NT2/D1 (cell line): ENCODE data around the gene NOTCH2.
"Not testable (repeated sequence)": the region's sequence is repeated elsewhere in the genome, so short reads cannot be mapped to it uniquely, and the experiment has no call there.

Experiments
- DNase-seq: peaks from one replicate; pipeline ENCODE4 v3.0.0-alpha.2; 2011; ENCODE audit warnings: low read depth, low spot score
- H3K27me3 ChIP-seq: 2 replicates; pipeline ENCODE4 v1.6.0; 2011; ENCODE audit warnings: mild to moderate bottlenecking; ENCODE audit not compliant: insufficient read length, insufficient read depth
- H3K36me3 ChIP-seq: 2 replicates; pipeline ENCODE4 v1.6.1; 2011; ENCODE audit warnings: mild to moderate bottlenecking, low read length, mixed read lengths; ENCODE audit not compliant: insufficient read depth, insufficient read length
- H3K4me1 ChIP-seq: 2 replicates; pipeline ENCODE4 v1.5.1; 2011; ENCODE audit not compliant: insufficient read depth, insufficient read length
- H3K4me3 ChIP-seq: 2 replicates; pipeline ENCODE4 v1.5.1; 2011; ENCODE audit warnings: low read depth; ENCODE audit not compliant: insufficient read length
- H3K9ac ChIP-seq: 2 replicates; pipeline ENCODE4 v1.6.0; 2011; ENCODE audit warnings: low read depth; ENCODE audit not compliant: insufficient read length
- H3K9me3 ChIP-seq: 2 replicates; pipeline ENCODE4 v1.5.1; 2011; ENCODE audit warnings: mild to moderate bottlenecking, low read length; ENCODE audit not compliant: insufficient read depth

Gene NOTCH2

DNA sequence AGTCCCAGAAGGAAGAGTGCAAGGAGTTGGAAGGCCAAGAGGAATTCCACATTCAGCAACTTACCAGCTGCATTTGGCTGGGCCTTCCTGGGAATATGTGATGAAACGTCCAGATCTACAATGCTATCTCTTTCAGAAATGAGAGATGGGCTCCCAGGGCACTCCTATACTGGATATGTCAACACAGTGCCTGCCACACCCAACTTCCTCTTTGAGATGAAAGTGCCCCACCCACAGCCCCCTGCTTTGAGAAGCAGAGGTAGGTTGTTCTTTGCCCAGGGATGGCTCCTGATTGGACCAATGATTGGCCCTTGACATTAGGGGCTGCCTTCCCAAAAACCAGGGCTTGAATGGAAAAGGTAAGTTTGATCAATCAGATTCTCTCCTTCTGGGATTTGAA lies 31.1 kb upstream of the NOTCH2 start:
- H3K9ac ChIP-seq, H3K9me3 ChIP-seq, DNase-seq, H3K4me1 ChIP-seq, H3K36me3 ChIP-seq, H3K4me3 ChIP-seq, H3K27me3 ChIP-seq: not testable (repeated sequence)

DNA sequence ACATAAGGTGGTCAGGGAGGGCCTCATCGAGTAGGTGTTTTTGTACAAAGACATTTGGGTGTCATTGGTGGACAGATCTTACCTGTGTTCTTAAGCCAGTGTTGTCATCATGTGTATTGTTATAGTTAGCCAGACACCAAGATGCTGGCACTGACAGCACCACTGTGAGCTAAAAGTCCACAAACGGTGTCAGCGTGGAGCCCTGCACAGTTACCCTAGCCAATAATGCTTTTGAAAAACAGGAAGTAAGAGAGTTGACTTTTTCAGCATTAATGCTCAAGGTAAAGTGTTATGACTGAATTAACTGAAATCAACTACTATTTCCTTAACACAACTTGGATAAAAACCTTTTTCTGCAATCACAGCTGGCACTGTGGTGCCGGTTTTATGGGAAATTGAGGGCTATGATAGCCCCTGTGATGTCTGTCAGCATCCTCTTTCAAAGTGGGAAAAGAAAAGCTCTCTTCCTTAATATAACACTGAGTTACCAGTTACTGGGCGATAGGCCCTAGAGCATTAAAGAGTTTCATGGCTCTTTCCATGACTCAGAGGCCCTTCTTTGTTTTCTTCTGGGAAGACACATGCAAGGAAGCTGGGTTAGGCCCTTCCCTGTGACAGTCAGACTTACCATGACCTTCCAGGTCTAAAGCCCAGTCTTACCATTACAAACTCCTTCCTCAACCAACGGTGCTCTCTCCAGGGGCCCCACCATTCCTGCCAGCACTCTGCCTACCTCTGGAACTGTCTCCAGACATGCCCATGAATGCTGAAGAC lies 29.7 kb upstream of the NOTCH2 start:
- H3K36me3 ChIP-seq, H3K9me3 ChIP-seq, DNase-seq, H3K4me3 ChIP-seq, H3K27me3 ChIP-seq, H3K9ac ChIP-seq, H3K4me1 ChIP-seq: not testable (repeated sequence)

DNA sequence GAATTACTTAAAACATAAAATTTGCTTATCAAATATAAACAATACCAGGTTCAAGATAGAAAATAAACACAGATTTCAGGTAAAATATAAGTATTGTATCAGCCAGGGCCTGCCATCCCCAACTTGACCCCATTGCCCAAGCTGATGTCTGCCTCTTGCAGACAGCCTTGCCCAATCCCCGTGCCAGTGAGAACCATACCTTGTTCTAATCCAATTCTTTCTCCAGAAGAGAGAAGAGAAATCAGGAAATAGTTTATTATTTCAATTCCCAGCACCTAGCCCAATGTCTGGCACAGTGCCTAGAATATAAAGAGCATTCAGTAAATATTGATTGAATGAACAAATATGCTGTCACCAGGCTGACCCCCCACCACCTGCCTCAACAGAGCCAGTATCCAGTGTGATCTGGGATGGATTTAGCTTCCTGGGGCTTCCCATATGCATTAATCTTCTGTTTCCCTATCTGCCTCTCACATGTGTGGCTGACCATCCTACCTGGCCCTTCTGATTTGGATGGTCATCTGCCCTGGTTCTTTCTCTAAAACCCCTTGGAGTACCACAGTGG lies 27.6 kb upstream of the NOTCH2 start:
- not testable (repeated sequence) for H3K9ac ChIP-seq, H3K27me3 ChIP-seq, H3K36me3 ChIP-seq, H3K4me3 ChIP-seq, DNase-seq, H3K4me1 ChIP-seq, H3K9me3 ChIP-seq

DNA sequence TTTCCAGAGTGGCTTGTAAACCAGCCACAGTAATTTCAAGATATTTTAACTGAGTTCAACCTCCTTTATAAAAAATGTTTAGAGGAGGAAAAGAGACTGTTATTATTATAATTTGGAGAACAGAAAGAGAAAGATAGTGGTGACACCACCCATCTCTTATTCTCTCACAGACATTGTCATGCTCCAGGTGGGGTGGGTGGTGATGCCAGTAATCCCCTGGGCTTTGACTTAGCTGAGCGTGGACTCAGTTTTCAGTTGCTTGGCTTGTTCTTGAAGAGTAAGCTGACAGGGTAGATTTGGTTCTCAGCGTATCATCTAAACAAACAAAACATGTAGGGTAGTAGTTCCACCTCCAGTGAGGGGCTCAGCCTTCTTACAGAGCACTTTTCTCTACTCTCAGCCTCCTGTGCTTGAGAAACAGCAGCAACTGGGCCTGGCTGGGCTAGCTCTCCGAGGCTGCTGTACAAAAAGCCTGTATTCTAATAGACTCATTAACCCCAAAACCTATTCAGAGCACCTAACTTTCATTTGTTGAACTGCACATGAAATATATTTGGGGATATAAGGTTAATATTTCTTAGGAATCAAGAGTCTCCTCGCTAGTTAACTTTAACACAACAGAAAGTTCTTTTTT lies 24.2 kb upstream of the NOTCH2 start:
- not testable (repeated sequence) for H3K9ac ChIP-seq, H3K4me1 ChIP-seq, H3K36me3 ChIP-seq, DNase-seq, H3K9me3 ChIP-seq, H3K4me3 ChIP-seq, H3K27me3 ChIP-seq

DNA sequence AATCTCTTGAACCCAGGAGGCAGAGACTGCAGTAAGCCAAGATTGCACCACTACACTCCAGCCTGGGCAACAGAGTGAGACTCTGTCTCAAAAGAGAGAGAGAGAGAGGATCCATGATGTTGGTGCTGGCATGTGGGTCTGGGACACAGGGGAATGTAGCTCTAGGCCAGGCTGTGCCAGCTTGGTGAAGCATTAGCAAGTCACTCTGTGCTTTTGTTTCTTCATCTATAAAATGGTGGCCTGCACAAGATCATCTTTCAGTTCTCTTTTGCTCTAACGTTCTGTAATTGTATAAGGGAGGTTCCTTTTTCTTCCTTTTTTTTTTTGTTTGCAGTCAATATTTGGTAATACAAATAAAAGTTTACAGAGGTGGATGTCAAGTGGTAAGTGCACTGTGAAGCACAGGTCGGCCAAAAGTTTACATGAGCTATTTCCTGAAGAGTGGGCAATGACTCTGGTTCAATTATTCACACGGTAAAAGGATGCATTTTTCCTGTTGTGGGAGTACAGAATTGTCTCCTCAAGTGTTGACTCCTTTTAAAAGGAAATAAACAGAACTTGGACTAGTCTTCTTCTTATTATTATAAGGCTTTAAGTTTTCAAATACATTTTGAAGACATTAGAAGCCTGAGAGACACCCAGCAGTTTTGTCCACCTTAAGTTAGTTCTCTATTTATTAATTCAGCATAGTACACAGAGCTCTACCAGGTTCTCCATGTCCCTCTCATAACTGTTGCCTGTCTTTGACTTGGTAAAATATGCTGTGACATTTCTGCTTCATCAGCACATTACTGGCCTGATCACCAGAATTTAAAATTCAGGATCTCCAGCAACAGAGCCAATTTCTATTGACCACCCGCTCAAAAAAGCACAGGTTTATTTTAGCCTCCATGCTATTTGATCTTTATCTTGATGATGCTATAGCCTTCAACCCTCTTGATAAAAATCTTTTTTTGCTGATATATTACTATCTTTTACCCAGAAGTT lies 23.1 kb upstream of the NOTCH2 start:
- not testable (repeated sequence) for H3K27me3 ChIP-seq, H3K9me3 ChIP-seq, H3K4me3 ChIP-seq, H3K9ac ChIP-seq, DNase-seq, H3K4me1 ChIP-seq, H3K36me3 ChIP-seq

DNA sequence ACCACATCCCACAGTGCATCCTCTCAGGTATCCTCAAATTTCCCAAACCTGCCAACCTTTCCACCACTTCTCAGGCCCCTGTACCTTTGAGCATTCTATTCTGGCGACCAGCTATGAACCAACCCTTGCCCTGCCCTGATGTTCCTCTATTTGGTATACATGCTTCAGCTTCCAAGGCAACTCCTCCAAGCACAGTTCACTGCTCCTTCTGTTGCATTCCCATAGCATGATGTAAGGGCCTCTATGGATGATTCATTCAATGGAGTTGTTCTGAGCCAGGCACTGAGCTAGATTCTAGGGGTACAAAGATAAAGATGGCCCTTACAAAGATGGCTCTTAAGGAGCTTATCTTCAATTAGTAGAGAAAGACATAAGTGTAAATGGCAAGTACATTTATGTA lies 21.4 kb upstream of the NOTCH2 start:
- not testable (repeated sequence) for H3K9me3 ChIP-seq, H3K27me3 ChIP-seq

DNA sequence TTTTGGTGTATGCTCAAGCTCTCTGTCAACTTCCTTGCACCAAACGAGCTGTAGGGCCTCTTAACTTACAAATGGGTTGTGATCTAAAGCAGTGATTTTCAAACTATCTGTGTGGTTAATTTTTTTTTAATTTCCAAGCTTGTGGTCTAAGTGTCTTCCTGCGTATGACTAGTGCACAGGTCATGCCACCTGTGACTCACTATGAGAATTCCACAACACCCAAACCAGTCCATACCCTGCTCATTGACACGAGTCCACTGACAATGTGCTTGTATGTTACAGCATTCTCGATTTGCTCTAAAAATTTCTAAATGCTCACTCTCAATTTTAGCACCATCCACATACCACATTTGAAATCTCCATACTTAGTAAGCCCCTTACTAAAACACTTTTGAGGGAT lies 18.5 kb upstream of the NOTCH2 start:
- DNase-seq, H3K36me3 ChIP-seq, H3K9ac ChIP-seq, H3K9me3 ChIP-seq, H3K27me3 ChIP-seq, H3K4me3 ChIP-seq, H3K4me1 ChIP-seq: not testable (repeated sequence)

More for the DNA sequence above, 21.4 kb upstream of the NOTCH2 start:
- H3K9ac ChIP-seq, H3K36me3 ChIP-seq, DNase-seq, H3K4me1 ChIP-seq, H3K4me3 ChIP-seq: not testable (repeated sequence)

GRCh38 chr1:120069920-120070214 lies 405 bp upstream of the NOTCH2 start:
- not testable (repeated sequence) for H3K9ac ChIP-seq, H3K4me1 ChIP-seq, H3K36me3 ChIP-seq, H3K4me3 ChIP-seq, DNase-seq, H3K27me3 ChIP-seq, H3K9me3 ChIP-seq

- not testable (repeated sequence) for H3K9me3 ChIP-seq, H3K36me3 ChIP-seq, H3K27me3 ChIP-seq, H3K4me1 ChIP-seq, DNase-seq
- Histone ChIP-seq H3K4me3 (peak overlapping the region; percentile 39), H3K9ac (peak overlapping the region; percentile 61)
These were observed 787 bp downstream of the NOTCH2 start for GRCh38 chr1:120068683-120069066.

GRCh38 chr1:120048208-120048607 lies 21.3 kb downstream of the NOTCH2 start:
- not testable (repeated sequence) for H3K27me3 ChIP-seq, H3K9me3 ChIP-seq, H3K4me3 ChIP-seq, DNase-seq, H3K36me3 ChIP-seq, H3K4me1 ChIP-seq, H3K9ac ChIP-seq

GRCh38 chr1:120041771-120042170 lies 27.7 kb downstream of the NOTCH2 start:
- DNase-seq, H3K4me3 ChIP-seq, H3K9ac ChIP-seq, H3K36me3 ChIP-seq, H3K27me3 ChIP-seq, H3K9me3 ChIP-seq, H3K4me1 ChIP-seq: not testable (repeated sequence)
